ENCODE results near the gene DOCK1.

DNA sequence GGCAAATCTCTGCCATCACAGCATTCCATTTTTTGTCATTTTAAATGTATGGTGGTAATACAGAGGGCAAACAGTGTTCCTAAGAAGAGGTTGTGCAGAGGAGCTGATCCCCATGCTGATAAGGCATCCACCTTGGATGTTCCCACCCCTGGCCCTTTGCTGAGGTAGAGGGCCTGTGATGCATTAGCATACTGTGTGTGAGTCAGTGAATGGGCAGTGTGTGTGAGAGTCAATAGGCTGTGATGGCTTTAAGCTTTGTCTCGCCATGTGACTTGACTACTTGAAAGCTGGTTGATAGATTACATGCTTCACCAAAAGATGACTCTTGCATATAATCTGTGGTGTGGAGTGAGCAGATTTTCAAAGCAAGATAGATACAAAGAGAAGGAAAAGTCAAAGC lies 209.9 kb downstream of the DOCK1 start:
- no peak for TF ChIP-seq EZH2phosphoT487 (IDR thresholded peaks at IDR 0.05; ENCODE audit: borderline replicate concordance)
- TF ChIP-seq, protein P1, sequence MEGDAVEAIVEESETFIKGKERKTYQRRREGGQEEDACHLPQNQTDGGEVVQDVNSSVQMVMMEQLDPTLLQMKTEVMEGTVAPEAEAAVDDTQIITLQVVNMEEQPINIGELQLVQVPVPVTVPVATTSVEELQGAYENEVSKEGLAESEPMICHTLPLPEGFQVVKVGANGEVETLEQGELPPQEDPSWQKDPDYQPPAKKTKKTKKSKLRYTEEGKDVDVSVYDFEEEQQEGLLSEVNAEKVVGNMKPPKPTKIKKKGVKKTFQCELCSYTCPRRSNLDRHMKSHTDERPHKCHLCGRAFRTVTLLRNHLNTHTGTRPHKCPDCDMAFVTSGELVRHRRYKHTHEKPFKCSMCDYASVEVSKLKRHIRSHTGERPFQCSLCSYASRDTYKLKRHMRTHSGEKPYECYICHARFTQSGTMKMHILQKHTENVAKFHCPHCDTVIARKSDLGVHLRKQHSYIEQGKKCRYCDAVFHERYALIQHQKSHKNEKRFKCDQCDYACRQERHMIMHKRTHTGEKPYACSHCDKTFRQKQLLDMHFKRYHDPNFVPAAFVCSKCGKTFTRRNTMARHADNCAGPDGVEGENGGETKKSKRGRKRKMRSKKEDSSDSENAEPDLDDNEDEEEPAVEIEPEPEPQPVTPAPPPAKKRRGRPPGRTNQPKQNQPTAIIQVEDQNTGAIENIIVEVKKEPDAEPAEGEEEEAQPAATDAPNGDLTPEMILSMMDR (conservative IDR thresholded peaks at IDR 0.05; ENCODE audit: low read length), result no peak
